Measurements from ENCODE around the gene CNDP1.
"Not testable (repeated sequence)": the region's sequence is repeated elsewhere in the genome, so short reads cannot be mapped to it uniquely, and the experiment has no call there.

Gene CNDP1

GRCh38 chr18:74549591-74550104 lies 15.3 kb downstream of the CNDP1 start:
- DNase-seq = no peak

- DNase-seq = no peak
Observed at GRCh38 chr18:74550886-74551285, 16.6 kb downstream of the CNDP1 start.

GRCh38 chr18:74551452-74551851 lies 17.2 kb downstream of the CNDP1 start:
- DNase-seq = no peak

GRCh38 chr18:74551936-74552555 lies 17.7 kb downstream of the CNDP1 start:
- no peak for DNase-seq

GRCh38 chr18:74556126-74556525 lies 21.8 kb downstream of the CNDP1 start:
- no peak for DNase-seq

- DNase-seq = no peak
Observed at GRCh38 chr18:74558096-74558495, 23.8 kb downstream of the CNDP1 start.

- DNase-seq = no peak
Observed at GRCh38 chr18:74562131-74562730, 27.9 kb downstream of the CNDP1 start.

- DNase-seq = no peak
Observed at GRCh38 chr18:74562775-74563174, 28.5 kb downstream of the CNDP1 start.

- no peak for DNase-seq
Observed at GRCh38 chr18:74563999-74564398, 29.7 kb downstream of the CNDP1 start.

GRCh38 chr18:74565164-74565563 lies 30.9 kb downstream of the CNDP1 start:
- not testable (repeated sequence) for DNase-seq

- DNase-seq = not testable (repeated sequence)
Observed at GRCh38 chr18:74565993-74566392, 31.7 kb downstream of the CNDP1 start.

GRCh38 chr18:74567822-74568221 lies 33.5 kb downstream of the CNDP1 start:
- DNase-seq = no peak

- DNase-seq = no peak
Observed at GRCh38 chr18:74569401-74569800, 35.1 kb downstream of the CNDP1 start.

- DNase-seq = no peak
Observed at GRCh38 chr18:74570266-74570665, 36.0 kb downstream of the CNDP1 start.

- DNase-seq = no peak
Observed at GRCh38 chr18:74571895-74572680, 37.8 kb downstream of the CNDP1 start.

- no peak for DNase-seq
Observed at GRCh38 chr18:74573053-74573452, 38.8 kb downstream of the CNDP1 start.

- DNase-seq = no peak
Observed at GRCh38 chr18:74574916-74575315, 40.6 kb downstream of the CNDP1 start.

GRCh38 chr18:74577019-74577418 lies 42.7 kb downstream of the CNDP1 start:
- no peak for DNase-seq

GRCh38 chr18:74579496-74580065 lies 45.3 kb downstream of the CNDP1 start:
- DNase-seq = no peak

GRCh38 chr18:74582642-74583041 lies 48.3 kb downstream of the CNDP1 start:
- no peak for DNase-seq

GRCh38 chr18:74587441-74587840 lies 53.1 kb downstream of the CNDP1 start:
- DNase-seq = no peak

GRCh38 chr18:74589021-74589420 lies 54.7 kb downstream of the CNDP1 start:
- DNase-seq = no peak

GRCh38 chr18:74589811-74590210 lies 55.5 kb downstream of the CNDP1 start:
- DNase-seq = no peak

- no peak for DNase-seq
Observed at GRCh38 chr18:74590671-74591070, 56.4 kb downstream of the CNDP1 start.

Data from activated gamma-delta T cell (primary cell).